ENCODE measurements around the gene RPS3. TPM values are rescaled to one million over a fixed set of nuclear protein-coding genes. Genes with fewer than 3 reads are reported as not detected.

RPS3 gene
- total and polyA plus RNA-seq, 9 of the 15 experiments (the other 6 are each of a cell fraction or from before 2014, with no cell fraction given): 2,700 to 5,771 (median 3,679) TPM

DNA sequence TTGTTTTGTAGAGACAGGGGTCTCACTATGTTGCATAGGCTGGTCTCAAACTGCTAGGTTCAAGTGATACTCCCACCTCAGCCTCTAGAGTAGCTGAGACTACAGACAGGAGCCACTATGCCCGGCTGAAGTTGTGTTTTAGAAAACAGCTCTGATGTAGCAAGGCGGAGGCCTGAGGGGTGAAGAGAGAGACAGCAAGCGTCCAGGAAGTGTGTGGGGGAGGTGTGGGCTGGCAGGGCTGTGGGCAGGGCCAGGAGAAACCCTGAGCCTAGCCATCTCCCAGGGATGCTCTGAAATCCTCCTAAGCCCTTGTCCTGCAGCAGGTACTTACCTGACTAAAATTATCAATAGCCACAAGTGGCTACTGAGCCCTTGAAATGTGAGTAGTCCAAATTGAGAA is 16.1 kb upstream of the RPS3 start:
- in situ Hi-C loops (cut with MboI): loop anchor here (5.0 kb wide), 2 partner anchors 56 to 106 kb away; no protein-coding TSS in a partner anchor
- no peak overlapping the region for H3K27ac ChIP-seq (ENCODE audit: extremely low read depth, low read depth, low read length)
- TF ChIP-seq NFIX (CRISPR knock-in tag; IDR thresholded peaks at IDR 0.05; ENCODE audit: low read depth) (no peak), TSC22D4 (tag; IDR thresholded peaks at IDR 0.05) (no peak), ZNF253 (CRISPR knock-in tag; conservative IDR thresholded peaks at IDR 0.05) (no peak), GTF2F1 (IDR thresholded peaks at IDR 0.05; ENCODE audit: low read depth, low read length) (no peak), EWSR1 (IDR thresholded peaks at IDR 0.05; ENCODE audit: borderline replicate concordance, low read depth, partially characterized antibody) (no peak), KDM4B (IDR thresholded peaks at IDR 0.05; ENCODE audit: borderline replicate concordance in 2 of 2, low read depth in 1 of 2) (no peak), JUNB (CRISPR knock-in tag; conservative IDR thresholded peaks at IDR 0.05) (no peak), ZNF174 (CRISPR knock-in tag; IDR thresholded peaks at IDR 0.05) (no peak), REST (IDR thresholded peaks at IDR 0.05; ENCODE audit: borderline replicate concordance) (no peak), REST (CRISPR knock-in tag; IDR thresholded peaks at IDR 0.05; ENCODE audit: low read depth) (no peak), MTF1 (CRISPR knock-in tag; IDR thresholded peaks at IDR 0.05; ENCODE audit: borderline replicate concordance) (no peak), MBD2 (IDR thresholded peaks at IDR 0.05; ENCODE audit: borderline replicate concordance, low read depth) (no peak)
- intact Hi-C loops (cut with micrococcal nuclease): no loop called here
- no peaks in the 10 kb centered on the region for H3K27me3 ChIP-seq (ENCODE audit: control insufficient read depth in 2 of 2, insufficient read depth in 2 of 2, low read length in 2 of 2)
- H3K4me2 ChIP-seq (ENCODE audit: insufficient read depth, low read length): no peak overlapping the region
- peak overlapping the region in 1 of 2 experiments; percentile 61; a peak in 1 of 4 replicates for H3K9ac ChIP-seq (ENCODE audit: insufficient read depth in 1 of 2, low read depth in 2 of 2, low read length in 2 of 2)
- H3K36me3 ChIP-seq (ENCODE audit: control insufficient read depth, insufficient read depth, low read length): no peaks in the 10 kb centered on the region
- ChIA-PET CTCF (ENCODE audit: low intra/inter-chr PET ratio) (interaction anchor here (3.3 kb wide), 2 partner anchors 55 to 102 kb away, joined by 24 to 49 read pairs; no protein-coding TSS in a partner anchor), POLR2A (interaction anchor here (0.6 kb wide), 1 partner anchor 27 kb away, joined by 3 read pairs; no protein-coding TSS in a partner anchor)
- DNase-seq (ENCODE audit: extremely low read depth in 1 of 4, low spot score in 3 of 4) (no peak), ATAC-seq (peak; percentile 15; the same call in 1 of the 3 replicates), FAIRE-seq (no peak)
- no TSS peak for BruUV-seq (replicated peaks)
- no peak overlapping the region for H3K4me3 ChIP-seq
- H3K4me1 ChIP-seq (replicated peaks in 1 of 2; ENCODE audit: control insufficient read depth in 2 of 2, insufficient read depth in 2 of 2, low read length in 2 of 2): peaks cover 20 to 22% of the 10 kb centered on the region in 2 experiments
- no peaks in the 10 kb centered on the region for H4K20me1 ChIP-seq (replicated peaks; ENCODE audit: control insufficient read depth, insufficient read depth, low read length)
- no peaks in the 10 kb centered on the region for H3K9me1 ChIP-seq (ENCODE audit: control insufficient read depth, insufficient read depth, low read length)
- no peaks in the 10 kb centered on the region for H3K79me2 ChIP-seq (ENCODE audit: control insufficient read depth, insufficient read depth, low read length)
- whole genome bisulfite sequencing (ENCODE audit: insufficient coverage, low coverage, missing lambda C conversion rate): 38% methylated on average over 3 of the region's 3 CpGs
- 0 out of 2 replicates have a peak overlapping the region, but pooled peaks have one; percentile 25 for H2AFZ ChIP-seq (ENCODE audit: low read depth, low read length)
- H3K9me3 ChIP-seq (replicated peaks; ENCODE audit: control insufficient read depth, insufficient read depth, low read depth, low read length): no peaks in the 10 kb centered on the region

Data from K562 (cell line).